ENCODE data around the gene GOLGA6L7.
"Not testable (repeated sequence)": the region's sequence is repeated elsewhere in the genome, so short reads cannot be mapped to it uniquely, and the experiment has no call there.

Gene GOLGA6L7

DNA sequence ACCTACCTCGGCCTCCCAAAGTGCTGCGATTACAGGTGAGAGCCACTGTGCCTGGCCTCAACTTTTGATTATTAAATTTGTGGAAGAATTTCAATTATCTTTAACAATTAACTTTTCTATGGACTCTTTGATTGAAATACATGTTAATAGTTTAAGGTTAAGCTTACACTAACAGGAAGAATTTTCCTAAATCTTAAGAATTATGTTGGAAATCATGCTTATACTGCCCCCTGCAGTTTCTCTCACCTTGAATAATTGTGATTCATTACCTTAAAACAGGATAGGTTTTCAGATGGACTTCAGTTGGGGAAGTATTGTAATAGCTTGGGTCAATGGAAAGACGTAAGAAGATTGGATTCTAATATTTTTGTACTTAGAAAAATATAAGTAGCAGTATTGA, 54.2 kb downstream of the GOLGA6L7 start:
- not testable (repeated sequence) for H3K36me3 ChIP-seq (ENCODE audit: insufficient read depth, low read depth, low read length); H3K9ac ChIP-seq (ENCODE audit: low read depth, low read length); H3K27me3 ChIP-seq (ENCODE audit: insufficient read depth, low read length); H3K4me3 ChIP-seq (ENCODE audit: low read length); H3K27ac ChIP-seq (ENCODE audit: low read length); H3K9me3 ChIP-seq (ENCODE audit: insufficient read depth, low read depth, low read length); H3K4me1 ChIP-seq (ENCODE audit: insufficient read depth, low read length)

Data from iPS-20b (cell line).